Fibroblast of upper back skin (primary cell): ENCODE measurements around the gene GSG1L.
"Not testable (repeated sequence)": the region's sequence is repeated elsewhere in the genome, so short reads cannot be mapped to it uniquely, and the experiment has no call there.

Experiments
- DNase-seq: peaks from one replicate; pipeline ENCODE4 v3.0.0-alpha.2; 2013

Gene GSG1L

DNA sequence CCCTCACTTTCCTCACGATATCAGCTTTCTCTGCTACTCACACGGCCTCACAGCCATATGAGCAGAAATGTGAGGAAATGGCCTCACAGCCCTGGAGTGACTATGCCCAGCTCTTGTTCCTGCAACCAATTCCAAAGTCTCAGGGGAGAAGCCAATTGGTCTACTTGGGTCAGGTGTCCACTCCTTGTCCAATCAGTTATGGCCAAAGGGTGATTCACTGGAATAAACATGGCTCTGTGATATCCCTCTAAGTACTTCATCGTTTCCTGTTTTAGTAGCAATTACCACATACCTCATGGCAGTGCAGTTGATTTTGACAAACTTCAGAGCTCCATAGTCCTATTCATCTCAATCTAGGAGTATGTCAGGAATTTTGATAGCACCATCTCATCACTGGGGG lies 318.2 kb downstream of the GSG1L start:
- DNase-seq, result no peak

DNA sequence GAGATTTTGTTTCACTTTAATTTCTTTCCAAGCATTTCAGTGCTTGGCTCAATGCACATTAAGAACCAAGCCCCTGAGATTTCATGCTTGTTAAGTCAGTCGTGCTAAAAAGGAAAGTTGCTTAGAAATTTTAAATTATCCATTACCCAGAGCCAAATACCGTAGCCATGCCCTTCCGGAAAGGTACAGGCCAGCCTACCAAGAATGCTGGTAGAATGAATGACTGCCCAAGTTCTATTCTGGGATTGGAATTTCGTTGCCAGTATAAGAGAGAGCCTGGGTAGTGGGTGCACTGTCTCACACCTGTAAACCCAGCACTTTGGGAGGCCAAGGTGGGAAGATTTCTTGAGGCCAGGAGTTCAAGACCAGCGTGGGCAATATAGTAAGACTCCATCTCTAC lies 319.6 kb downstream of the GSG1L start:
- no peak for DNase-seq

DNA sequence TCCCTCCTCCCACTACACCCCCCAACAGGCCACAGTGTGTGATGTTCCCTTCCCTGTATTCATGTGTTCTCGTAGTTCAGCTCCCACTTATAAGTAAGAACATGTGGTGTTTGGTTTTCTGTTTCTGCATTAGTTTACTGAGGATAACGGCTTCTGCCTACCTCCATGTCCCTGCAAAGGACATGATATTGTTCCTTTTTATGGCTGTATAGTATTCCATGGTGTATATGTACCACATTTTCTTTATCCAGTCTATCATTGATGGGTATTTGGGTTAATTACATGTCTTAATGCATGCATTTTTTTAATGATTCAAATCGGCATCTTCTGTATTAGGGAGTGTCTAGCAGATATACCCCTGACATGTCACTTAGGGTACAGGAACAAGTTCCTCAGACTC lies 320.5 kb downstream of the GSG1L start:
- DNase-seq, result not testable (repeated sequence)

- DNase-seq, result no peak
These were observed 321.2 kb downstream of the GSG1L start for GRCh38 chr16:27742333-27742732.

- no peak for DNase-seq
These were observed 322.9 kb downstream of the GSG1L start for GRCh38 chr16:27740496-27741201.

GRCh38 chr16:27739606-27740357 lies 323.7 kb downstream of the GSG1L start:
- DNase-seq, result no peak

GRCh38 chr16:27738596-27738995 lies 324.9 kb downstream of the GSG1L start:
- no peak for DNase-seq
